Measurements from ENCODE around the gene LPIN1. TPM values are rescaled to one million over a fixed set of nuclear protein-coding genes. Genes with fewer than 3 reads are reported as not detected.

Gene LPIN1
- total RNA-seq, 1 experiment from 2014 or later = 4.4 TPM

GRCh38 chr2:11789243-11789642 is 42.8 kb downstream of the LPIN1 start:
- Histone ChIP-seq H3T11ph (ENCODE audit: low read length) (no peak overlapping the region), H3K79me2 (ENCODE audit: insufficient read depth, low read length) (no peaks in the 10 kb centered on the region), H3K4me1 (ENCODE audit: insufficient read depth, low read length) (no peaks in the 10 kb centered on the region), H3K27ac (ENCODE audit: insufficient read length, low read depth, low read length) (no peak overlapping the region), H3K27me3 (ENCODE audit: insufficient read depth, low read length) (no peaks in the 10 kb centered on the region), H3K23me2 (ENCODE audit: insufficient read length, low read depth, low read length, poor library complexity, severe bottlenecking) (no peaks in the 10 kb centered on the region), H2BK120ac (ENCODE audit: low read depth, low read length, poor library complexity, severe bottlenecking) (no peak overlapping the region), H2AFZ (ENCODE audit: low read length) (no peak overlapping the region), H2AK5ac (ENCODE audit: insufficient read length, low read length) (no peak overlapping the region), H2BK15ac (ENCODE audit: low read depth, low read length) (no peak overlapping the region), H2BK20ac (ENCODE audit: low read depth, low read length, poor library complexity, severe bottlenecking) (no peak overlapping the region), H4K20me1 (ENCODE audit: control insufficient read depth, insufficient read depth, insufficient read length) (no peaks in the 10 kb centered on the region), H3K23ac (ENCODE audit: insufficient read length, low read depth, low read length) (no peak overlapping the region), H3K9me3 (ENCODE audit: control insufficient read depth, low read depth, low read length) (no peaks in the 10 kb centered on the region), H4K8ac (replicated peaks; ENCODE audit: insufficient read length, low read depth, low read length) (no peak overlapping the region), H3K4me2 (ENCODE audit: insufficient read depth, insufficient read length, low read length) (no peak overlapping the region), H2BK5ac (ENCODE audit: insufficient read length, low read length) (no peak overlapping the region), H4K5ac (ENCODE audit: insufficient read length, low read depth, low read length) (no peak overlapping the region), H3K14ac (ENCODE audit: insufficient read depth, low read length) (no peak overlapping the region), H3K18ac (ENCODE audit: insufficient read length, low read depth, low read length) (no peak overlapping the region), H4K91ac (ENCODE audit: insufficient read length, low read depth, low read length) (no peak overlapping the region), H3K79me1 (ENCODE audit: insufficient read depth, low read depth, low read length, poor library complexity, severe bottlenecking) (no peaks in the 10 kb centered on the region), H3K4ac (ENCODE audit: low read depth, low read length) (no peak overlapping the region), H3K9ac (ENCODE audit: extremely low read depth, insufficient read length, low read length) (no peak overlapping the region), H2BK12ac (ENCODE audit: insufficient read length, low read depth, low read length) (no peak overlapping the region), H3K56ac (ENCODE audit: insufficient read length, low read depth, low read length) (no peak overlapping the region)
- H3K9me3 Mint-ChIP-seq = no peaks in the 10 kb centered on the region
- no peak overlapping the region; a peak in 2 of 7 replicates for H3K27ac Mint-ChIP-seq
- peaks cover 8 to 44% (median 39%) of the 10 kb centered on the region in 3 experiments; a peak in 6 of 7 replicates for H3K36me3 Mint-ChIP-seq (ENCODE audit: insufficient read depth in 1 of 3, low read depth in 3 of 3)
- peaks cover 3 to 7% of the 10 kb centered on the region in 2 experiments; a peak in 2 of 4 replicates for H3K4me1 Mint-ChIP-seq
- DNase-seq = no peak
- H3K4me3 Mint-ChIP-seq = no peak overlapping the region
- WGBS (ENCODE audit: extremely low coverage, insufficient read length, low lambda C conversion rate) = no CpG with 5 or more reads among the region's 13 CpGs
- H3K27me3 Mint-ChIP-seq (ENCODE audit: low read depth) = peaks cover 4% of the 10 kb centered on the region
- no peak for TF ChIP-seq CTCF (conservative IDR thresholded peaks at IDR 0.05)

Data from H9 (cell line).